DOHH2 (cell line): ENCODE measurements around the gene INO80D.
"Not testable (repeated sequence)": the region's sequence is repeated elsewhere in the genome, so short reads cannot be mapped to it uniquely, and the experiment has no call there.

ENCODE experiments used
- H3F3A ChIP-seq: fragments of 200-600 bp; sonication (generic), shearing (Covaris generic); 2 replicates; pipeline ENCODE4 v1.6.0; 2016; ENCODE audit warnings: antibody characterized with exemption, mild to moderate bottlenecking; ENCODE audit not compliant: control insufficient read depth, insufficient read depth
- H3K27ac ChIP-seq: fragments of 200-600 bp; sonication (generic); 2 replicates; pipeline ENCODE4 v1.5.1; 2014; ENCODE audit warnings: low read depth, mild to moderate bottlenecking, low read length, moderate library complexity
- H3K27me3 ChIP-seq: fragments of 200-600 bp; sonication (generic); 2 replicates; pipeline ENCODE4 v1.6.1; 2014; ENCODE audit warnings: mild to moderate bottlenecking, low read length, mixed read lengths; ENCODE audit not compliant: control insufficient read depth
- H3K36me3 ChIP-seq: fragments of 200-600 bp; sonication (generic); 2 replicates; pipeline ENCODE4 v1.6.1; 2014; ENCODE audit warnings: mild to moderate bottlenecking, low read length, moderate library complexity, mixed read lengths; ENCODE audit not compliant: control insufficient read depth
- H3K4me1 ChIP-seq: fragments of 200-600 bp; sonication (generic); 2 replicates; pipeline ENCODE4 v1.6.1; 2014; ENCODE audit warnings: mild to moderate bottlenecking, low read length, mixed read lengths; ENCODE audit not compliant: control insufficient read depth
- H3K4me2 ChIP-seq: fragments of 200-600 bp; sonication (generic); 2 replicates; pipeline ENCODE4 v1.6.0; 2014; ENCODE audit warnings: mild to moderate bottlenecking, low read length, moderate library complexity
- H3K4me3 ChIP-seq: fragments of 200-600 bp; sonication (generic); 2 replicates; pipeline ENCODE4 v1.5.1; 2014; ENCODE audit warnings: mild to moderate bottlenecking, low read length, mixed read lengths
- H3K79me2 ChIP-seq: fragments of 200-600 bp; sonication (generic); 2 replicates; pipeline ENCODE4 v1.6.1; 2014; ENCODE audit warnings: mild to moderate bottlenecking, low read length, mixed read lengths; ENCODE audit not compliant: control insufficient read depth
- H3K9me2 ChIP-seq: fragments of 200-600 bp; sonication (generic); replicated peaks from 2 replicates; pipeline ENCODE4 v1.6.1; 2014; ENCODE audit warnings: mild to moderate bottlenecking, low read length, mixed read lengths; ENCODE audit not compliant: control insufficient read depth
- H3K9me3 ChIP-seq: fragments of 200-600 bp; sonication (generic); 2 replicates; pipeline ENCODE4 v1.6.1; 2014; ENCODE audit warnings: antibody characterized with exemption, low read length, mixed read lengths; ENCODE audit not compliant: control insufficient read depth, insufficient read depth
- H4K20me1 ChIP-seq: fragments of 200-600 bp; sonication (generic); 2 replicates; pipeline ENCODE4 v1.6.0; 2014; ENCODE audit warnings: low read depth, mild to moderate bottlenecking, antibody characterized with exemption, low read length, moderate library complexity; ENCODE audit not compliant: control insufficient read depth, insufficient read depth
- EZH2phosphoT487 ChIP-seq: fragments of 200-600 bp; sonication (generic); IDR thresholded peaks from 2 replicates; pipeline ENCODE4 v1.6.1; 2017; ENCODE audit warnings: borderline replicate concordance, mild to moderate bottlenecking, antibody characterized with exemption, low read length, moderate library complexity, mixed read lengths
- TF ChIP-seq, protein P1 (sequence below): fragments of 200-600 bp; sonication (generic); IDR thresholded peaks from one replicate; pipeline ENCODE4 v1.5.1; 2014; ENCODE audit warnings: antibody characterized with exemption, mild to moderate bottlenecking, low read depth, low read length; ENCODE audit not compliant: poor library complexity, severe bottlenecking

Gene INO80D

DNA sequence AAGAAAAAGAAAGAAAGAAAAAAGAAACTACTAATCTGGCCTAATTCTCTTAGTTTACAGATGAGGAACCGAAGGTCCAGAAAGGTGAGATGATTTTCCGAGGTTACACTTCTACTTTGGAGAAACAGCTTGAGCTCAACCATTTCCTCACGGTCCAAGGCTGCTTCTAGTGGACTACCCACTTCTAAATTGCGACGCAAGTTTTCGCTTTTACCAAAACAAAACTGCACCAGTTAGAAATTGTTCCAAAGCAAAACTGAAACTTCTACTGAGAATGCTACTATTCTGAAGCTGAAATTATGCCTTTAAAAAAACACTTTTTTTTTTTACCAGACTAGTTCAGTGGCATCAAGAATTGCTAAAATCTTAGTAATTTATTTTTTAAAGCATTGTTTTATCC, 101.6 kb downstream of the INO80D start:
- Histone ChIP-seq H3K9me3 (no peaks in the 10 kb centered on the region), H3K4me1 (no peaks in the 10 kb centered on the region), H3K9me2 (no peaks in the 10 kb centered on the region), H3K4me2 (no peak overlapping the region), H3K27ac (no peak overlapping the region), H3K27me3 (no peaks in the 10 kb centered on the region), H3K4me3 (no peak overlapping the region), H3K36me3 (no peaks in the 10 kb centered on the region), H3F3A (no peaks in the 10 kb centered on the region), H3K79me2 (no peaks in the 10 kb centered on the region), H4K20me1 (no peaks in the 10 kb centered on the region)
- no peak for TF ChIP-seq EZH2phosphoT487
- TF ChIP-seq, protein P1, sequence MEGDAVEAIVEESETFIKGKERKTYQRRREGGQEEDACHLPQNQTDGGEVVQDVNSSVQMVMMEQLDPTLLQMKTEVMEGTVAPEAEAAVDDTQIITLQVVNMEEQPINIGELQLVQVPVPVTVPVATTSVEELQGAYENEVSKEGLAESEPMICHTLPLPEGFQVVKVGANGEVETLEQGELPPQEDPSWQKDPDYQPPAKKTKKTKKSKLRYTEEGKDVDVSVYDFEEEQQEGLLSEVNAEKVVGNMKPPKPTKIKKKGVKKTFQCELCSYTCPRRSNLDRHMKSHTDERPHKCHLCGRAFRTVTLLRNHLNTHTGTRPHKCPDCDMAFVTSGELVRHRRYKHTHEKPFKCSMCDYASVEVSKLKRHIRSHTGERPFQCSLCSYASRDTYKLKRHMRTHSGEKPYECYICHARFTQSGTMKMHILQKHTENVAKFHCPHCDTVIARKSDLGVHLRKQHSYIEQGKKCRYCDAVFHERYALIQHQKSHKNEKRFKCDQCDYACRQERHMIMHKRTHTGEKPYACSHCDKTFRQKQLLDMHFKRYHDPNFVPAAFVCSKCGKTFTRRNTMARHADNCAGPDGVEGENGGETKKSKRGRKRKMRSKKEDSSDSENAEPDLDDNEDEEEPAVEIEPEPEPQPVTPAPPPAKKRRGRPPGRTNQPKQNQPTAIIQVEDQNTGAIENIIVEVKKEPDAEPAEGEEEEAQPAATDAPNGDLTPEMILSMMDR, result no peak

DNA sequence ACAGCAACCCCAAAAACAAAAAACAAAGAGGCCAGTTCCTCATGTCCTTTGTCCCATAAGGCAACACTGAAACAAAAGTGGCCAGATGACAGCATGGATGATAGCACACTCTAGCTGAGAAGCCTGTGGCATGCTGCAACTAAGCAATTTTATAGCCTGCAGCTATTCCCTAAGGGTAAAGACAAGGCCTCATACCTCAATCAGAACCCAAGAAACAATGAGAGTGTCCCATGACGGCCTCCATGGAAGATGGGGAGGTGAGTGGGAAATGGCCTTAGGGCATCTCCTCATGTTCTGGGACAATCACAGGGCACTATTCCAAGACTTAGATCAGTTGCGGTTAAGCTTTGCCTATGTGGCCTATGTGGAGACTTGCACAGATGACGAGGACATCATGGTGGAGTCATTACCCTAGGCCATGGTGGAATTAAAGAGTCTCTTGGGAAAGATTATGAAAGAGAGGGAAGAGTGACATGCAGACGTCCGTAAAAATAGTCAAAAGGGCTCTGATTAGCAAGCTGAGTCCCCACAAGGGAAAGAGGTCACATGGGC, 103.1 kb downstream of the INO80D start:
- H3K36me3 ChIP-seq, result no peaks in the 10 kb centered on the region
- H3K4me3 ChIP-seq, result no peak overlapping the region
- H3F3A ChIP-seq, result no peaks in the 10 kb centered on the region
- no peak overlapping the region for H3K4me2 ChIP-seq
- no peaks in the 10 kb centered on the region for H3K9me2 ChIP-seq
- no peaks in the 10 kb centered on the region for H3K27me3 ChIP-seq
- H3K27ac ChIP-seq, result no peak overlapping the region
- no peaks in the 10 kb centered on the region for H3K4me1 ChIP-seq
- TF ChIP-seq, protein P1, result no peak
- TF ChIP-seq EZH2phosphoT487, result no peak
- H3K9me3 ChIP-seq, result no peaks in the 10 kb centered on the region
- H3K79me2 ChIP-seq, result no peaks in the 10 kb centered on the region
- no peaks in the 10 kb centered on the region for H4K20me1 ChIP-seq

DNA sequence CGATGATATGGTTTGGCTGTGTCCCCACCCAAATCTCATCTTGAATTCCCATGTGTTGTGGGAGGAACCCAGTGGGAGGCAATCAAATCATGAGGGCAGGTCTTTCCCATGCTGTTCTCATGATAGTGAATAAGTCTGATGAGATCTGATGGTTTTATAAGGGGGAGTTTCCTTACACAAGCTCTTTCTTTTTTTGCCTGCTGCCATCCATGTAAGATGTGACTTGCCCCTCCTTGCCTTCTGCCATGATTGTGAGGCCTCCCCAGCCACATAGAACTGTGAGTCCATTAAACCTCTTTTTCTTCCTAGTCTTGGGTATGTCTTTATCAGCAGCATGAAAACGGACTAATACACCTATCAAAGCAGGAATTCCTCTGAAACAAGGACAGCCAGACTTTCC, 107.2 kb downstream of the INO80D start:
- H3K9me3 ChIP-seq, H3K27me3 ChIP-seq, H3K4me2 ChIP-seq, H3K27ac ChIP-seq, H3K36me3 ChIP-seq, H3K4me1 ChIP-seq, H3K79me2 ChIP-seq, H3F3A ChIP-seq, H3K4me3 ChIP-seq, H3K9me2 ChIP-seq, H4K20me1 ChIP-seq: not testable (repeated sequence)

DNA sequence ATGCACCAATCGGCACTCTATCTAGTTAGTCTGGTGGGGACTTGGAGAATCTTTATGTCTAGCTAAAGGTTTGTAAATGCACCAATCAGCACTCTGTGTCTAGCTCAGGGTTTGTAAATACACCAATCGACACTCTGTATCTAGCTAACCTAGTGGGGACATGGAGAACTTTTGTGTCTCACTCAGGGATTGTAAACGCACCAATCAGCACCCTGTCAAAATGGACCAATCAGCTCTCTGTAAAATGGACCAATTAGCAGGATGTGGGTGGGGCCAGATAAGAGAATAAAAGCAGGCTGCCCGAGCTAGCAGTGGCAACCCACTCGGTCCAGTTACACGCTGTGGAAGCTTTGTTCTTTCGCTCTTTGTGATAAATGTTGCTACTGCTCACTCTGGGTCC, 108.3 kb downstream of the INO80D start:
- H3F3A ChIP-seq, H3K27ac ChIP-seq, H3K4me3 ChIP-seq, H3K36me3 ChIP-seq, H3K27me3 ChIP-seq, H3K79me2 ChIP-seq, H4K20me1 ChIP-seq, H3K9me2 ChIP-seq, H3K9me3 ChIP-seq, H3K4me1 ChIP-seq, H3K4me2 ChIP-seq: not testable (repeated sequence)

DNA sequence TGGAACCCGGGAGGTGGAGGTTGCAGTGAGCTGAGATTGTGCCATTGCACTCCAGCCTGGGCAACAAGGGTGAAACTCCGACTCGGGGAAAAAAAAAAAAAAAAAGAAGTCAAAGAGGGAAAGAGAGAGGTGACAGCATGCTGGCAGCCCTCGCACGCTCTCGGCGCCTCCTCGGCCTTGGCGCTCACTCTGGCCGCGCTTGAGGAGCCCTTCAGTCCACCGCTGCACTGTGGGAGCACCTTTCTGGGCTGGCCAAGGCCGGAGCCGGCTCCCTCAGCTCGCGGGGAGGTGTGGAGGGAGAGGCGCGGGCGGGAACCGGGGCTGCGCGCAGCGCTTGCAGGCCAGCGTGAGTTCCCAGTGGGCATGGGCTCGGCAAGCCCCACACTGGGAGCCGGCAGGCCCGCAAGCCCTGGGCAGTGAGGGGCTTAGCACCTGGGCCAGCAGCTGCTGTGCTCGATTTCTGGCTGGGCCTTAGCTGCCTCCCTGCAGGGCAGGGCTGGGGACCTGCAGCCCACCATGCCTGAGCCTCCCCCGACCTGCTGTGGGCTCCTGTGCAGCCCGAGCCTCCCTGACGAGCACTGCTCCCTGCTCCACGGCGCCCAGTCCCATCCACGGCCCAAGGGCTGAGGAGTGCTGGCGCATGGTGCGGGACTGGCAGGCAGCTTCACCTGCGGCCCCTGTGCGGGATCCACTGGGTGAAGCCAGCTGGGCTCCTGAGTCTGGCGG, 108.9 kb downstream of the INO80D start:
- not testable (repeated sequence) for H3K4me1 ChIP-seq, H3K4me2 ChIP-seq, H3K36me3 ChIP-seq, H4K20me1 ChIP-seq, H3K9me3 ChIP-seq, H3K79me2 ChIP-seq, H3F3A ChIP-seq, H3K27ac ChIP-seq, H3K27me3 ChIP-seq, H3K4me3 ChIP-seq, H3K9me2 ChIP-seq
